SK-N-SH (cell line): ENCODE results near the gene CDCA3. TPM values are rescaled to one million over a fixed set of nuclear protein-coding genes. Genes with fewer than 3 reads are reported as not detected.

Experiments
- CTCF ChIA-PET: fragments of 300-600, 350-600 bp; formaldehyde crosslinking; extraction: SDS; loops from one replicate; lab custom pipeline; 2021; lab: Yijun Ruan, JAX
- POLR2A ChIA-PET: fragments of 350-600 bp; sonication (Branson Sonifier 250); formaldehyde crosslinking; extraction: SDS; loops from one replicate; lab custom pipeline; 2020; ENCODE audit warnings: antibody characterized with exemption, inconsistent platforms; lab: Yijun Ruan, JAX
- DNase-seq: peaks from one replicate; pipeline ENCODE4 v3.0.0; 2012
- H2AFZ ChIP-seq: fragments of 200-600 bp; sonication (generic); 2 replicates; pipeline ENCODE4 v1.8.1; 2016; ENCODE audit warnings: antibody characterized with exemption, mild to moderate bottlenecking, low read depth
- H3F3A ChIP-seq: fragments of 200-600 bp; sonication (generic); replicated peaks from 2 replicates; pipeline ENCODE3; 2016; ENCODE audit warnings: antibody characterized with exemption, mild to moderate bottlenecking; ENCODE audit not compliant: insufficient read depth
- H3K27ac ChIP-seq, 2 experiments: fragments of 200-500 bp in 1 of 2; fragments of 200-600 bp in 1 of 2; sonication (Bioruptor generic) in 1 of 2; sonication (generic), shearing (Covaris generic) in 1 of 2; 2 replicates each; pipeline versions ENCODE4 v1.5.1 to v1.6.1; 2014 to 2016; ENCODE audit warnings: low read depth in 2 of 2, inconsistent platforms in 1 of 2, low read length in 1 of 2, mild to moderate bottlenecking in 1 of 2, mixed read lengths in 1 of 2
- H3K27me3 ChIP-seq: fragments of 200-600 bp; sonication (generic), shearing (Covaris generic); 2 replicates; pipeline ENCODE4 v1.6.1; 2016; ENCODE audit warnings: mixed run types; ENCODE audit not compliant: insufficient read depth
- H3K36me3 ChIP-seq, 2 experiments: fragments of 200-500 bp in 1 of 2; fragments of 200-600 bp in 1 of 2; sonication (Bioruptor generic) in 1 of 2; sonication (generic) in 1 of 2; replicated peaks in 1 of 2; 2 replicates each; pipeline versions ENCODE3 to v1.5.1; 2014 to 2016; ENCODE audit warnings: low read length in 1 of 2, mild to moderate bottlenecking in 1 of 2; ENCODE audit not compliant: insufficient read depth in 2 of 2, control insufficient read depth in 1 of 2
- H3K4me1 ChIP-seq, 2 experiments: fragments of 200-500 bp in 1 of 2; fragments of 200-600 bp in 1 of 2; sonication (Bioruptor generic) in 1 of 2; sonication (generic), shearing (Covaris generic) in 1 of 2; 2 replicates each; pipeline versions ENCODE4 v1.5.1 to v1.6.1; 2014 to 2016; ENCODE audit warnings: low read depth in 1 of 2, low read length in 1 of 2, mixed run types in 1 of 2; ENCODE audit not compliant: insufficient read depth in 2 of 2, control insufficient read depth in 1 of 2
- H3K4me2 ChIP-seq: fragments of 200-600 bp; sonication (generic), shearing (Covaris generic); 2 replicates; pipeline ENCODE4 v1.6.1; 2017; ENCODE audit warnings: mixed run types
- H3K4me3 ChIP-seq, 2 experiments: fragments of 200-500 bp in 1 of 2; fragments of 200-600 bp in 1 of 2; sonication (Bioruptor generic) in 1 of 2; sonication (generic), shearing (Covaris generic) in 1 of 2; 2 replicates each; pipeline versions ENCODE4 v1.5.1 to v1.8.1; 2014 to 2016; ENCODE audit warnings: low read depth in 2 of 2, inconsistent platforms in 1 of 2, low read length in 1 of 2, mild to moderate bottlenecking in 1 of 2, mixed read lengths in 1 of 2, moderate library complexity in 1 of 2
- H3K79me2 ChIP-seq: fragments of 200-600 bp; sonication (generic); 2 replicates; pipeline ENCODE4 v1.8.1; 2017; ENCODE audit warnings: mild to moderate bottlenecking; ENCODE audit not compliant: insufficient read depth
- H3K9ac ChIP-seq: fragments of 200-600 bp; sonication (generic); 2 replicates; pipeline ENCODE4 v1.6.1; 2017; ENCODE audit warnings: mixed run types
- H3K9me2 ChIP-seq: fragments of 200-600 bp; sonication (generic); 2 replicates; pipeline ENCODE4 v1.6.1; 2017; ENCODE audit warnings: mixed run types
- H3K9me3 ChIP-seq: fragments of 200-600 bp; sonication (generic); 2 replicates; pipeline ENCODE4 v1.6.1; 2017; ENCODE audit warnings: mixed run types, mild to moderate bottlenecking, moderate library complexity
- H4K20me1 ChIP-seq: fragments of 200-600 bp; sonication (generic); 2 replicates; pipeline ENCODE4 v1.6.1; 2017; ENCODE audit warnings: mild to moderate bottlenecking, mixed run types; ENCODE audit not compliant: insufficient read depth
- CHD2 ChIP-seq: fragments of 150-350 bp; IDR thresholded peaks from 2 replicates; pipeline ENCODE4 v1.6.1; 2018; ENCODE audit warnings: low read length; ENCODE audit not compliant: partially characterized antibody
- ELF1 ChIP-seq: IDR thresholded peaks from 2 replicates; pipeline ENCODE4 v1.4.0; 2012
- EP300 ChIP-seq, 2 experiments: IDR thresholded peaks; 2 replicates each; pipeline versions ENCODE4 v1.4.0 to v1.6.1; 2012; ENCODE audit warnings: borderline replicate concordance in 1 of 2, low read depth in 1 of 2, low read length in 1 of 2
- FOSL2 ChIP-seq: IDR thresholded peaks from 2 replicates; pipeline ENCODE4 v1.4.0; 2012; ENCODE audit warnings: low read depth, mild to moderate bottlenecking, moderate library complexity, borderline replicate concordance
- FOXJ3 ChIP-seq: sonication (generic); formaldehyde crosslinking; IDR thresholded peaks from 2 replicates; pipeline ENCODE4 v1.5.1; 2020; ENCODE audit warnings: mild to moderate bottlenecking, missing genetic modification reagents
- FOXM1 ChIP-seq: IDR thresholded peaks from 2 replicates; pipeline ENCODE4 v1.4.0; 2012; ENCODE audit warnings: low read depth, mild to moderate bottlenecking
- GABPA ChIP-seq: IDR thresholded peaks from 2 replicates; pipeline ENCODE4 v1.4.0; 2012; ENCODE audit warnings: low read depth, mild to moderate bottlenecking
- GATA2 ChIP-seq: sonication (generic); formaldehyde crosslinking; IDR thresholded peaks from 2 replicates; pipeline ENCODE4 v1.5.0; 2020; ENCODE audit warnings: mild to moderate bottlenecking, missing genetic modification reagents
- JUND ChIP-seq: IDR thresholded peaks from 2 replicates; pipeline ENCODE4 v1.4.0; 2012
- MEF2A ChIP-seq: IDR thresholded peaks from 2 replicates; pipeline ENCODE4 v1.4.0; 2012; ENCODE audit warnings: low read depth, borderline replicate concordance
- MXI1 ChIP-seq: IDR thresholded peaks from 2 replicates; pipeline ENCODE4 v1.6.1; 2012; ENCODE audit warnings: mild to moderate bottlenecking, low read depth, low read length, improper control_type of control experiment
- NFIC ChIP-seq: IDR thresholded peaks from 2 replicates; pipeline ENCODE4 v1.4.0; 2012; ENCODE audit warnings: borderline replicate concordance
- NRF1 ChIP-seq: IDR thresholded peaks from 2 replicates; pipeline ENCODE4 v1.6.1; 2012; ENCODE audit warnings: low read depth, mild to moderate bottlenecking, low read length
- RFX5 ChIP-seq: IDR thresholded peaks from 2 replicates; pipeline ENCODE4 v1.6.1; 2012; ENCODE audit warnings: mild to moderate bottlenecking, improper control_type of control experiment, low read length
- RXRA ChIP-seq: IDR thresholded peaks from 2 replicates; pipeline ENCODE4 v1.4.0; 2012; ENCODE audit warnings: low read depth, mild to moderate bottlenecking, borderline replicate concordance
- SIN3A ChIP-seq: IDR thresholded peaks from 2 replicates; pipeline ENCODE4 v1.6.1; 2012; ENCODE audit warnings: low read depth, mild to moderate bottlenecking, low read length, moderate library complexity, borderline replicate concordance
- SMC3 ChIP-seq: IDR thresholded peaks from 2 replicates; pipeline ENCODE4 v1.6.1; 2012; ENCODE audit warnings: low read depth, low read length, improper control_type of control experiment
- TCF12 ChIP-seq: IDR thresholded peaks from 2 replicates; pipeline ENCODE4 v1.4.0; 2012
- TEAD4 ChIP-seq: IDR thresholded peaks from 2 replicates; pipeline ENCODE4 v1.4.0; 2012; ENCODE audit warnings: mild to moderate bottlenecking, borderline replicate concordance; ENCODE audit not compliant: insufficient read depth
- YY1 ChIP-seq: IDR thresholded peaks from 2 replicates; pipeline ENCODE4 v1.4.0; 2012; ENCODE audit warnings: low read depth, mild to moderate bottlenecking
- WGBS: methylation state at CpG from one replicate; pipeline ENCODE4 v1.1.6; 2017; ENCODE audit warnings: low lambda C conversion rate; 5-methylcytosine and 5-hydroxymethylcytosine counted together
- polyA plus RNA-seq, 3 experiments: library from polyadenylated mRNA; depleted of rRNA; stranded (reverse); fragments of >200 nt; gene quantifications; 2 replicates each; pipeline ENCODE4 v1.2.3, GENCODE V29; 2012
- TF ChIP-seq, protein P1 (sequence below): fragments of 200-600 bp; sonication (generic); IDR thresholded peaks from 2 replicates; pipeline ENCODE4 v1.6.1; 2017; ENCODE audit warnings: antibody characterized with exemption, mild to moderate bottlenecking, moderate library complexity
- TF ChIP-seq, protein P2 (sequence below): IDR thresholded peaks from 2 replicates; pipeline ENCODE4 v1.4.0; 2012; ENCODE audit warnings: low read depth, borderline replicate concordance
- TF ChIP-seq, protein P3 (sequence below): IDR thresholded peaks from 2 replicates; pipeline ENCODE4 v1.4.0; 2012; ENCODE audit warnings: low read depth
- TF ChIP-seq, protein P4 (sequence below): IDR thresholded peaks from 2 replicates; pipeline ENCODE4 v1.4.0; 2012; ENCODE audit warnings: low read depth, borderline replicate concordance

The CDCA3 gene
- polyA plus RNA-seq, 1 of the 3 experiments (the other 2 are of a cell fraction), result 33.0 TPM

DNA sequence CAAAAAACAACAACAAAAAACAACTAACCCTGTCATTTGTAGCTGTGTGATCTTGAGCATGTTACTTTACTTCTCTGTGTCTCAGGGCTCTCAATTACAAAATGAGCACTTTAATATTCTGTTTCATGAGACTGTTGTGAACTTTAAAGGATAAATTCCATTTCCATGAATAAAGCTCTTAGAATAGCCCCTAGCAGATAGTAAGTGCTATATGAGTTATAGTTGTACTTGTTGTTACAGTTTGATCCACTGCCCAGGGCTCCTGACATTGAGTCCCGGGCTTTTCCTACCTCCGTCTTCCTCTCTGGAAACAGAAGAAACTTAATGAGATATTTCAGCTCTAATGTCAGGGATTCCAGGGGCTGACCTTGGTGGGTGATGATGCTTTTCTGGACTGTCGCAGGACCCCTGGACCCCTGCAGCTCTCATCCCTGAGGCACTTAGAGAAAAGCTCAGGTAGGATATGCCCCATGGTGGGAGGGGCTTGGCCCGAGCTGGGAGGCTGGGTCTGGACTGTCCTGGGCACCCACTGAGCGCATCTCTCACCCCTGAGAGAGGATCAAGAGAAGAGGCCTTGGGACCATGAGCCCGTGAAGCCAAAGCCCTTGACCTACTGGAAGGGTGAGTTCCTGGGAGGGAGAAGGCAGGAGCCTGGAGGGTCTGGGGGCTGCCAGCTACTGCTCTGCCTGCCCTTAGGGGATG is 17.7 kb downstream of the CDCA3 start:
- H3K9me3 ChIP-seq, result no peaks in the 10 kb centered on the region
- ChIA-PET CTCF (interaction anchor here (0.6 to 14.1 kb wide), 10 partner anchors 9 to 279 kb away, joined by 3 to 225 read pairs (median 6); partner anchors contain the start of genes CDCA3, GNB3, GPR162 and MLF2), POLR2A (interaction anchor here (2.0 kb wide), 1 partner anchor 20 kb away, joined by 5 read pairs; no protein-coding TSS in a partner anchor)

DNA sequence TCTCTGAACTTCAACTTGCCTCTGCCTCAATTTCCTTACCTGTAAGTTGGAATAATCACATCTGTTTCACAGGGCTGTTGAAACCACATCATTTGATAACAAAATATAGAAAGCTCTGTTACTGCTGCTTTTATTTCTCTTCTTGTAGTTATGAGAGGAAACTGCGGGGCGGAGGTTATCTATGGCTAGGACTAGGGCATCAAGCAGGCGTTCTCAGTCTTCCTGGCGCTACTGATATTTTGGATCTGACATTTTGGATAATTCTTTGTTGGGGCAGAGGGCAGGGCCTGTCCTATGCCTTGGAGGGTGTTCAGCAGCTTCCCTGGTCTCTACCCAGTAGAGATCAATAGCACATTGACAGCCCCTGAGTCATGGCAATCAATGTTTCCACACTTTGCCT is 19.0 kb downstream of the CDCA3 start:
- TF ChIP-seq FOXJ3 (CRISPR knock-in tag), result no peak
- TF ChIP-seq GATA2 (CRISPR knock-in tag), result no peak
- TF ChIP-seq RXRA, result no peak
- TF ChIP-seq, protein P1, sequence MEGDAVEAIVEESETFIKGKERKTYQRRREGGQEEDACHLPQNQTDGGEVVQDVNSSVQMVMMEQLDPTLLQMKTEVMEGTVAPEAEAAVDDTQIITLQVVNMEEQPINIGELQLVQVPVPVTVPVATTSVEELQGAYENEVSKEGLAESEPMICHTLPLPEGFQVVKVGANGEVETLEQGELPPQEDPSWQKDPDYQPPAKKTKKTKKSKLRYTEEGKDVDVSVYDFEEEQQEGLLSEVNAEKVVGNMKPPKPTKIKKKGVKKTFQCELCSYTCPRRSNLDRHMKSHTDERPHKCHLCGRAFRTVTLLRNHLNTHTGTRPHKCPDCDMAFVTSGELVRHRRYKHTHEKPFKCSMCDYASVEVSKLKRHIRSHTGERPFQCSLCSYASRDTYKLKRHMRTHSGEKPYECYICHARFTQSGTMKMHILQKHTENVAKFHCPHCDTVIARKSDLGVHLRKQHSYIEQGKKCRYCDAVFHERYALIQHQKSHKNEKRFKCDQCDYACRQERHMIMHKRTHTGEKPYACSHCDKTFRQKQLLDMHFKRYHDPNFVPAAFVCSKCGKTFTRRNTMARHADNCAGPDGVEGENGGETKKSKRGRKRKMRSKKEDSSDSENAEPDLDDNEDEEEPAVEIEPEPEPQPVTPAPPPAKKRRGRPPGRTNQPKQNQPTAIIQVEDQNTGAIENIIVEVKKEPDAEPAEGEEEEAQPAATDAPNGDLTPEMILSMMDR, result no peak
- TF ChIP-seq NRF1, result no peak
- TF ChIP-seq FOXM1, result no peak
- TF ChIP-seq, protein P2, sequence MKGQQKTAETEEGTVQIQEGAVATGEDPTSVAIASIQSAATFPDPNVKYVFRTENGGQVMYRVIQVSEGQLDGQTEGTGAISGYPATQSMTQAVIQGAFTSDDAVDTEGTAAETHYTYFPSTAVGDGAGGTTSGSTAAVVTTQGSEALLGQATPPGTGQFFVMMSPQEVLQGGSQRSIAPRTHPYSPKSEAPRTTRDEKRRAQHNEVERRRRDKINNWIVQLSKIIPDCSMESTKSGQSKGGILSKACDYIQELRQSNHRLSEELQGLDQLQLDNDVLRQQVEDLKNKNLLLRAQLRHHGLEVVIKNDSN, result no peak
- TF ChIP-seq RFX5, result no peak
- TF ChIP-seq CHD2, result no peak
- TF ChIP-seq MXI1, result no peak
- TF ChIP-seq EP300 (IDR thresholded peaks at IDR 0.05; ENCODE audit: borderline replicate concordance in 1 of 2, low read depth in 1 of 2, low read length in 1 of 2), result no peak
- no peak for TF ChIP-seq SMC3
- TF ChIP-seq ELF1, result no peak
- no peak for TF ChIP-seq FOSL2
- ChIA-PET POLR2A (interaction anchor here (2.0 kb wide), 1 partner anchor 21 kb away, joined by 5 read pairs; no protein-coding TSS in a partner anchor), CTCF (interaction anchor here (0.7 to 14.1 kb wide), 5 partner anchors 16 to 229 kb away, joined by 3 to 246 read pairs (median 3); partner anchors contain the start of genes CDCA3, GNB3, MLF2 and USP5)
- Histone ChIP-seq H2AFZ (no peak overlapping the region), H3K79me2 (peaks cover 31% of the 10 kb centered on the region), H3F3A (peaks cover under 1% of the 10 kb centered on the region), H3K4me1 (peaks cover 2 to 18% of the 10 kb centered on the region in 2 experiments; a peak in 2 of 4 replicates), H3K9me3 (no peaks in the 10 kb centered on the region), H3K36me3 (peaks cover 32 to 46% of the 10 kb centered on the region in 2 experiments), H3K27ac (no peak overlapping the region), H3K9me2 (no peaks in the 10 kb centered on the region), H3K4me3 (no peak overlapping the region), H3K27me3 (no peaks in the 10 kb centered on the region), H3K9ac (no peak overlapping the region), H3K4me2 (no peak overlapping the region), H4K20me1 (0 out of 2 replicates have a peak, but pooled peaks cover 11% of the 10 kb centered on the region)
- no peak for DNase-seq
- WGBS, result 99% methylated on average over 4 of the region's 4 CpGs

More for the DNA sequence above, 17.7 kb downstream of the CDCA3 start:
- Histone ChIP-seq H3K4me3 (no peak overlapping the region), H3K4me1 (peaks cover 0 to 11% of the 10 kb centered on the region in 2 experiments; a peak in 1 of 4 replicates), H3F3A (no peaks in the 10 kb centered on the region), H3K9ac (no peak overlapping the region), H3K27ac (no peak overlapping the region), H3K9me2 (no peaks in the 10 kb centered on the region), H3K27me3 (no peaks in the 10 kb centered on the region), H3K4me2 (no peak overlapping the region), H4K20me1 (0 out of 2 replicates have a peak, but pooled peaks cover 11% of the 10 kb centered on the region), H2AFZ (no peak overlapping the region), H3K79me2 (peaks cover 26% of the 10 kb centered on the region), H3K36me3 (peaks cover 40 to 59% of the 10 kb centered on the region in 2 experiments)
- WGBS, result 98% methylated on average over 5 of the region's 6 CpGs
- DNase-seq, result no peak
- TF ChIP-seq, protein P3, sequence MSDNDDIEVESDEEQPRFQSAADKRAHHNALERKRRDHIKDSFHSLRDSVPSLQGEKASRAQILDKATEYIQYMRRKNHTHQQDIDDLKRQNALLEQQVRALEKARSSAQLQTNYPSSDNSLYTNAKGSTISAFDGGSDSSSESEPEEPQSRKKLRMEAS, result no peak
- no peak for TF ChIP-seq MXI1
- no peak for TF ChIP-seq JUND
- TF ChIP-seq TCF12, result no peak
- TF ChIP-seq GABPA, result no peak
- TF ChIP-seq NFIC, result no peak
- TF ChIP-seq FOXJ3 (CRISPR knock-in tag), result no peak
- TF ChIP-seq TEAD4, result no peak
- TF ChIP-seq, protein P4, sequence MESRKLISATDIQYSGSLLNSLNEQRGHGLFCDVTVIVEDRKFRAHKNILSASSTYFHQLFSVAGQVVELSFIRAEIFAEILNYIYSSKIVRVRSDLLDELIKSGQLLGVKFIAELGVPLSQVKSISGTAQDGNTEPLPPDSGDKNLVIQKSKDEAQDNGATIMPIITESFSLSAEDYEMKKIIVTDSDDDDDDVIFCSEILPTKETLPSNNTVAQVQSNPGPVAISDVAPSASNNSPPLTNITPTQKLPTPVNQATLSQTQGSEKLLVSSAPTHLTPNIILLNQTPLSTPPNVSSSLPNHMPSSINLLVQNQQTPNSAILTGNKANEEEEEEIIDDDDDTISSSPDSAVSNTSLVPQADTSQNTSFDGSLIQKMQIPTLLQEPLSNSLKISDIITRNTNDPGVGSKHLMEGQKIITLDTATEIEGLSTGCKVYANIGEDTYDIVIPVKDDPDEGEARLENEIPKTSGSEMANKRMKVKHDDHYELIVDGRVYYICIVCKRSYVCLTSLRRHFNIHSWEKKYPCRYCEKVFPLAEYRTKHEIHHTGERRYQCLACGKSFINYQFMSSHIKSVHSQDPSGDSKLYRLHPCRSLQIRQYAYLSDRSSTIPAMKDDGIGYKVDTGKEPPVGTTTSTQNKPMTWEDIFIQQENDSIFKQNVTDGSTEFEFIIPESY, result no peak
- no peak for TF ChIP-seq YY1
- TF ChIP-seq MEF2A, result no peak
- TF ChIP-seq FOXM1, result no peak
- no peak for TF ChIP-seq SIN3A
- no peak for TF ChIP-seq FOSL2
